GM18951 (cell line): Measurements from ENCODE around the gene RAET1G.
"Not testable (repeated sequence)": the region's sequence is repeated elsewhere in the genome, so short reads cannot be mapped to it uniquely, and the experiment has no call there.

ENCODE experiments used
- POLR2A ChIP-seq: IDR thresholded peaks from 4 replicates; pipeline ENCODE4 v1.6.1; 2011; ENCODE audit warnings: mild to moderate bottlenecking; ENCODE audit not compliant: insufficient read length, insufficient read depth; ENCODE audit errors: extremely low read depth
- in situ Hi-C: fragments of 300-500 bp; cut with MboI; formaldehyde crosslinking; loops from one replicate; pipeline ENCODE4 v1.12.0; 2022; ENCODE audit warnings: low sequenced_read_pairs, mixed read lengths, inconsistent platforms; ENCODE audit not compliant: unreplicated experiment

The RAET1G gene

GRCh38 chr6:149925974-149926777 lies 3.3 kb upstream of the RAET1G start:
- TF ChIP-seq POLR2A: no peak
- in situ Hi-C loops: no loop called here

GRCh38 chr6:149925253-149925973 lies 2.5 kb upstream of the RAET1G start:
- no peak for TF ChIP-seq POLR2A
- in situ Hi-C loops: no loop called here

GRCh38 chr6:149924933-149925252 lies 2.0 kb upstream of the RAET1G start:
- in situ Hi-C loops: no loop called here
- no peak for TF ChIP-seq POLR2A

DNA sequence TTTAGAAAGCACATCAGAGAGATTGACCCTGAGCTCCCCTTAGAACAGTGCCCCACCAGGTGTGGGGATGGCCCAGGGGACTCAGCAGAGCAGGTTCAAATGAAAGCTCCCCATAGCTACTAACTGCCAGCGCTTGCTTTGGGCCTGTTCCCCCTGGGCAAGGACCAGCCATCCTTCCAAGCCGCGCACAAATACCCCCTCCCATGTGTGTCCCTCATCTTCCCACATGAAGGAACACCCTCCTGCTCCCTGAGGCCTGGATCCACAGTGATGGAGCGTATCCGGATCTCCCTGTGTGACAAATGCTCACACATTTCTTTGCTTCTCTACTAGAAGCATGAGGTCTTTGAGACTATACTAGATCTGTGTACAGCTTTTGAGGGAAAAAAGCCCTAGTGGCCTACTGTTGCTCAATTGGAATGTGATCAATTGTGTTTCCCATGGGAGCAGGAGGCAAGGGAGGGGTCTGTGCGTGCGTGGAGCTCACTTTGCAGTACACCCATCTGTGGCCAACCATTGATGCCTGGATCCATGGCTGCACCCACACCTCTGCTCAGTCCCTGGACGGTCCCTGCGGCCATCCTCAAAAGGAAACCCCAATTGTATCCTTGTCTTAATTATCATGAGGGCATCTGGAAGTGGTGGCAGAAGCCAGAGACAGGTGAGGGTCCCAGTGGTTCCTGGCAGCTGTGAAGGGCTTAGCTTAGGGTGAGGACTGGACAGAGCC lies 1.4 kb upstream of the RAET1G start:
- in situ Hi-C loops: no loop called here
- no peak for TF ChIP-seq POLR2A

DNA sequence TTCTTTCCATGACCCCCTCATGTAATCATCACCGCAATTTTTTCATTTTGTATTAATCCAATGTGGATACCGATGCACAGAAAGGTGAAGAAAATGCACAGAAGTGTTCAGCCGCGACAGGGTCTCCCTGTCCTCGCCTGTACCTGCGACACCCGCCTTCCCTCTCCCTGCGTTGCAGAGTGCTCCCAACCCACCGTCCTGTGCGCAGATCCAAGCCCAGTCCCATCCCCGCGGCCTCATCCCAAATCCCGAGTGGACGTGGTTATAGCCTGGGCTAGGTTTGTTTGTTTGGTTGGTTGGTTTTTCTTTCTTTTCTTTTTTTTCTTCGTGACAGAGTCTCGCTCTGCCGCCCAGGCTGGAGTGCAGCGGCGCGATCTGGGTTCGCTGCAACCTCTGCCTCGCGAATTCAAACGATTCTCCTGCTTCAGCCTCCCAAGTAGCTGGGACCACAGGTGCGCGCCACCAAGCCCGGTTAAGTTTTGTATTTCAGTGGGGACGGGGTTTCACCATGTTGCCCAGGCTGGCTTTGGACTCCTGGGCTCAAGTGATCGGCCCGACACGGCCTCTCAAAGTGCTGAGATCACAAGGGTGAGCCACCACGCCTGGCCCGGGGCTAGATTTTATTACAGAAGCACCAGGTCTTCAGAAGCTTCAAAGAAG lies 536 bp upstream of the RAET1G start:
- no peak for TF ChIP-seq POLR2A
- in situ Hi-C loops: no loop called here

GRCh38 chr6:149922091-149922490 lies 830 bp downstream of the RAET1G start:
- in situ Hi-C loops: not testable (repeated sequence)

DNA sequence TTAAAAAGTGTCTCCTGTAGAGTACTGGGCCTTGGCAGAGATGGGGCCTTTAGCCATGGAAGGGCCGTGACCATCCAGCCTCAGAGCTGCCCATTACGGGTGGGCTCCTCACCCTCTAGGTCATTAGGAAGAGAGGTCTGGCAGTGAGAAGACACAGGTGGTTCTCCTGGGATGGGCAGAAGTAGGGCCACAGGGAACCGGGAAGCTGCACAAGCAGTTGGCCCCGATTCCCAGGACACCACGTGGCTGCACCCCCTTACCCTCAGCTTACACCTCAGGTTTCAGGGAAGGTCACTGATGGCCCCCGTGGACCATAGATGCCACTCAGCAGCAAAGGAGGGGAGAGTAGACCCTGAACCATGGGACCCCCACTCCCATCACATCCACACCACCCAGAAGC lies 1.6 kb downstream of the RAET1G start:
- in situ Hi-C loops: no loop called here
- no peak for TF ChIP-seq POLR2A

DNA sequence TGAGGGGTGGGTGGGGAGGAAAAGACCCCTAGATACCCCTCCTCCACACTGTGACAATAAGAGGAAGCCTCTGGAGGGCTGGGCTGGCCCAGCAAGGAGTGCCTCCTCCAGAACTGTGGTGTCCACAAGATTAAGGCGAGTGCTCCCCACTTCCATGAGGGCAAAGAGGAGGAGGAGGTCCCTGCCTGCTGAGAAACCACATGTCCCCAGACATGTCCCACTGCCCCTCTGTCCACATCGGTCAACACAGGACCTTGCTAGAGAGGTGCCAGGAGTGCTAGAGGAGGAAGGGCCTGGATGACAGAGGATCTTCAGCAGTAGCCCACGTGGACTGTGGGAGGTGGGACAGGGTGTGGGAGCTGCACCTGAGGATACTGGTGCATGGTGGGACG lies 3.1 kb downstream of the RAET1G start:
- TF ChIP-seq POLR2A: no peak
- in situ Hi-C loops: no loop called here

DNA sequence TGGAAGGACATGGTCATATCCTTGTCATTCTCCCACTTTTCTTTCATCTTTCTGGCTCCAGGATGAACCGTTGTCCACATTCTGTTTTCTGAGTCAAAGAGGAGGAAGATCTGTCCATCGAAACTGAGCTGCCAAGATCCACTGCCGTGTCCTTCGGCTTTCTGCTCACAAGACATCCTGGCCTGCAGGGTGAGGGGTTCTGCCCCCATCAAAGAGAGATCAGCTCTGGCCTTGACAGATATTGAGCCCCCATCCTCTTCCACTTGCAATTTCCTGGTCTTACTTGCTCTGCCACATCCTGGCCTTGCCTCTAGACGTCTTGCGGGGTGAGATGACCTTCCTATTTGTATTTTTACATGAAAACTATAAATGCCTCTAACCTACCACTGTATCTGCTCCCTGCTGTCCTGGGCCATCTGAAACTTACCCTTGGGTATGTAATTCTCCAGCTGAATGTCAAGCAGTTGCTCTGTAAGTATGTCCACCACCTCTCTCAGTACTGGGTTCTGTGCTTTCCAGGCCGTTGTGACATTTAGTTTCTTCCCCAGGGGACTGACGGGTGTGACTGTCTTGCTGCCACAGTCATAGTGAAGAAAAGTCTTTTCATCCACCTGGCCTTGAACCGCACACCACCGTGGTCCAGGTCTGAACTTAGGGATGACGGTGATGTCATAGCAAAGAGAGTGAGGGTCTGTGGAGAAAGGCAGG lies 3.6 kb downstream of the RAET1G start:
- in situ Hi-C loops: not testable (repeated sequence)

- in situ Hi-C loops: no loop called here
- no peak for TF ChIP-seq POLR2A
Measured at GRCh38 chr6:149918151-149918905, 4.6 kb downstream of the RAET1G start.

- no peak for TF ChIP-seq POLR2A
- in situ Hi-C loops: no loop called here
Measured at GRCh38 chr6:149917679-149918078, 5.2 kb downstream of the RAET1G start.
